Stimulated activated CD4-positive, alpha-beta T cell treated with anti-CD3 and anti-CD28 coated beads, Interleukin-1b, Interleukin-23, amount 100 ng/mL, for 24 hours (primary cell): ENCODE results near the gene NYAP2.

ENCODE experiments used
- DNase-seq, 4 experiments: peaks; one replicate each; pipeline ENCODE4 v3.0.0-alpha.2; 2020; ENCODE audit warnings: low read depth in 4 of 4, low spot score in 1 of 4

Gene NYAP2

GRCh38 chr2:225694664-225695063 is 295.2 kb downstream of the NYAP2 start:
- no peak for DNase-seq

- no peak for DNase-seq
These were observed 298.4 kb downstream of the NYAP2 start for GRCh38 chr2:225697936-225698335.
